GM23338 (cell line): ENCODE data around the gene SLC9C1. TPM values are rescaled to one million over a fixed set of nuclear protein-coding genes. Genes with fewer than 3 reads are reported as not detected.
A peak's percentile ranks its signal among the peaks of the same experiment; 100 is the strongest.

Experiments
- ATAC-seq: fragments of 200-7000 bp; cut with Tn5 transposase; 3 replicates; pipeline ENCODE4 v1.9.1; 2020
- DNase-seq: peaks from one replicate; pipeline ENCODE4 v3.0.0-alpha.2; 2015; ENCODE audit warnings: low spot score
- H2AFZ ChIP-seq: fragments of 200-600 bp; sonication (generic); 2 replicates; pipeline ENCODE4 v1.8.0; 2016; ENCODE audit warnings: antibody characterized with exemption, mild to moderate bottlenecking, moderate library complexity
- H3F3A ChIP-seq: fragments of 200-600 bp; sonication (generic); replicated peaks from 2 replicates; pipeline ENCODE4 v1.8.0; 2017; ENCODE audit warnings: antibody characterized with exemption, mixed run types, low read depth
- H3K27ac ChIP-seq: fragments of 200-600 bp; sonication (generic); 2 replicates; pipeline ENCODE4 v1.6.1; 2016; ENCODE audit warnings: low read depth
- H3K27me3 ChIP-seq: fragments of 200-600 bp; sonication (generic); 2 replicates; pipeline ENCODE4 v1.8.0; 2016; ENCODE audit warnings: mild to moderate bottlenecking, mixed run types, moderate library complexity; ENCODE audit not compliant: insufficient read depth
- H3K36me3 ChIP-seq: fragments of 200-600 bp; sonication (generic); 2 replicates; pipeline ENCODE4 v1.8.0; 2016; ENCODE audit warnings: mild to moderate bottlenecking; ENCODE audit not compliant: insufficient read depth
- H3K4me1 ChIP-seq: fragments of 200-600 bp; sonication (generic); 2 replicates; pipeline ENCODE4 v1.8.0; 2016; ENCODE audit warnings: mild to moderate bottlenecking, moderate library complexity; ENCODE audit not compliant: insufficient read depth
- H3K4me2 ChIP-seq: fragments of 200-600 bp; sonication (generic); 2 replicates; pipeline ENCODE4 v1.7.1; 2017; ENCODE audit warnings: mixed run types
- H3K4me3 ChIP-seq: fragments of 200-600 bp; sonication (generic); 2 replicates; pipeline ENCODE4 v1.6.1; 2016; ENCODE audit warnings: mixed run types
- H3K79me2 ChIP-seq: fragments of 200-600 bp; sonication (generic); replicated peaks from 2 replicates; pipeline ENCODE4 v1.8.0; 2017; ENCODE audit warnings: mild to moderate bottlenecking; ENCODE audit not compliant: insufficient read depth
- H3K9me2 ChIP-seq: fragments of 200-600 bp; sonication (generic); 2 replicates; pipeline ENCODE4 v1.8.0; 2017; ENCODE audit not compliant: insufficient read depth
- H4K20me1 ChIP-seq: fragments of 200-600 bp; sonication (generic); replicated peaks from 2 replicates; pipeline ENCODE4 v1.8.0; 2017; ENCODE audit warnings: mild to moderate bottlenecking; ENCODE audit not compliant: insufficient read depth
- H3K27ac Mint-ChIP-seq: 2 replicates; pipeline ENCODE4 v1.8.0; 2020; ENCODE audit warnings: inconsistent platforms, mild to moderate bottlenecking, moderate library complexity, mixed read lengths
- H3K27me3 Mint-ChIP-seq: 3 replicates; pipeline ENCODE4 v1.8.0; 2022; ENCODE audit warnings: low read depth, mild to moderate bottlenecking, moderate library complexity, mixed read lengths, inconsistent platforms; ENCODE audit not compliant: insufficient read depth, poor library complexity
- H3K36me3 Mint-ChIP-seq: 3 replicates; pipeline ENCODE4 v1.8.0; 2021; ENCODE audit warnings: low read depth, mild to moderate bottlenecking, inconsistent platforms, moderate library complexity, mixed read lengths
- H3K4me1 Mint-ChIP-seq: 3 replicates; pipeline ENCODE4 v1.8.0; 2020; ENCODE audit warnings: mild to moderate bottlenecking, inconsistent platforms, mixed read lengths
- H3K4me3 Mint-ChIP-seq: 3 replicates; pipeline ENCODE4 v1.8.0; 2021; ENCODE audit warnings: moderate library complexity, mild to moderate bottlenecking, inconsistent platforms, mixed read lengths
- H3K9me3 Mint-ChIP-seq: 3 replicates; pipeline ENCODE4 v1.8.0; 2020; ENCODE audit warnings: moderate library complexity, mild to moderate bottlenecking, inconsistent platforms, mixed read lengths
- CREB1 ChIP-seq: fragments of 250-450 bp; sonication (Bioruptor Pico); IDR thresholded peaks from 2 replicates; pipeline ENCODE4 v1.5.0; 2020; ENCODE audit warnings: low read depth, mild to moderate bottlenecking, moderate library complexity
- ETS1 ChIP-seq: IDR thresholded peaks from 2 replicates; pipeline ENCODE4 v1.6.1; 2016; ENCODE audit warnings: antibody characterized with exemption
- EZH2 ChIP-seq: fragments of 200-600 bp; sonication (generic); IDR thresholded peaks from one replicate; pipeline ENCODE4 v1.8.0; 2017; ENCODE audit warnings: antibody characterized with exemption, mild to moderate bottlenecking, low read depth; ENCODE audit not compliant: unreplicated experiment
- EZH2phosphoT487 ChIP-seq: fragments of 200-600 bp; sonication (generic); IDR thresholded peaks from one replicate; pipeline ENCODE4 v1.8.1; 2018; ENCODE audit warnings: antibody characterized with exemption; ENCODE audit not compliant: unreplicated experiment
- JUNB ChIP-seq: IDR thresholded peaks from one replicate; pipeline ENCODE4 v1.6.1; 2016; ENCODE audit warnings: antibody characterized with exemption; ENCODE audit not compliant: unreplicated experiment
- NANOG ChIP-seq: IDR thresholded peaks from 2 replicates; pipeline ENCODE4 v1.6.1; 2016; ENCODE audit warnings: antibody characterized with exemption, borderline replicate concordance
- REST ChIP-seq: IDR thresholded peaks from one replicate; pipeline ENCODE4 v1.6.1; 2018; ENCODE audit warnings: antibody characterized with exemption; ENCODE audit not compliant: unreplicated experiment
- STAT1 ChIP-seq: IDR thresholded peaks from one replicate; pipeline ENCODE4 v1.6.1; 2016; ENCODE audit warnings: antibody characterized with exemption; ENCODE audit not compliant: unreplicated experiment
- ZNF331 ChIP-seq: fragments of 250-450 bp; sonication (Bioruptor Pico); IDR thresholded peaks from 2 replicates; pipeline ENCODE4 v1.5.0; 2020; ENCODE audit warnings: low read depth, mild to moderate bottlenecking, moderate library complexity
- polyA plus RNA-seq: library from polyadenylated mRNA; unstranded; fragments of >200 nt; fragmentation: Nextera tagmentation; extraction: Ambion mirVana; gene quantifications from 2 replicates; pipeline ENCODE4 v1.2.1, GENCODE V29; 2016
- total RNA-seq: library from RNA; depleted of rRNA; stranded (reverse); fragments of >200 nt; shearing (Covaris generic); gene quantifications from 2 replicates; pipeline ENCODE4 v1.2.3, GENCODE V29; 2014

SLC9C1 gene
- total and polyA plus RNA-seq, 2 experiments from 2014 or later: 0.97 to 1.8 TPM

GRCh38 chr3:112335434-112335781 lies 41.4 kb upstream of the SLC9C1 start (continued):
- TF ChIP-seq JUNB (no peak), STAT1 (no peak), NANOG (no peak), CREB1 (CRISPR knock-in tag) (no peak), ETS1 (no peak), REST (no peak)

GRCh38 chr3:112334691-112335433 lies 40.8 kb upstream of the SLC9C1 start:
- DNase-seq: no peak
- Mint-ChIP-seq H3K36me3 (peaks cover 44% of the 10 kb centered on the region), H3K4me3 (peak overlapping the region; percentile 87), H3K27ac (peak overlapping the region; percentile 95), H3K4me1 (peaks cover 53% of the 10 kb centered on the region), H3K9me3 (peaks cover 3% of the 10 kb centered on the region; the same call in 2 of the 3 replicates), H3K27me3 (peaks cover 16% of the 10 kb centered on the region)
- no peaks in the 10 kb centered on the region for H4K20me1 ChIP-seq
- no peaks in the 10 kb centered on the region for H3K36me3 ChIP-seq
- H3K4me2 ChIP-seq: peak overlapping the region; percentile 84
- peak overlapping the region; percentile 78 for H3K4me3 ChIP-seq
- TF ChIP-seq EZH2phosphoT487: no peak
- TF ChIP-seq EZH2: no peak
- TF ChIP-seq ZNF331 (CRISPR knock-in tag): no peak
- H2AFZ ChIP-seq: no peak overlapping the region
- no peaks in the 10 kb centered on the region for H3F3A ChIP-seq
- no peaks in the 10 kb centered on the region for H3K9me2 ChIP-seq
- ATAC-seq: no peak
- peaks cover 55% of the 10 kb centered on the region for H3K4me1 ChIP-seq
- peak overlapping the region; percentile 98; the same call in 1 of the 2 replicates for H3K27ac ChIP-seq
- H3K79me2 ChIP-seq: peaks cover 91% of the 10 kb centered on the region
- no peaks in the 10 kb centered on the region for H3K27me3 ChIP-seq
